AML-193 (cell line): ENCODE data around the gene SH2D1B.
A peak's percentile ranks its signal among the peaks of the same experiment; 100 is the strongest.

ENCODE experiments used
- DNase-seq, 2 experiments: peaks; one replicate each; lab custom pipeline; 2025; lab: John Stamatoyannopoulos, UW

The SH2D1B gene

GRCh38 chr1:162361349-162361748, 50.6 kb downstream of the SH2D1B start:
- DNase-seq = no peak

DNA sequence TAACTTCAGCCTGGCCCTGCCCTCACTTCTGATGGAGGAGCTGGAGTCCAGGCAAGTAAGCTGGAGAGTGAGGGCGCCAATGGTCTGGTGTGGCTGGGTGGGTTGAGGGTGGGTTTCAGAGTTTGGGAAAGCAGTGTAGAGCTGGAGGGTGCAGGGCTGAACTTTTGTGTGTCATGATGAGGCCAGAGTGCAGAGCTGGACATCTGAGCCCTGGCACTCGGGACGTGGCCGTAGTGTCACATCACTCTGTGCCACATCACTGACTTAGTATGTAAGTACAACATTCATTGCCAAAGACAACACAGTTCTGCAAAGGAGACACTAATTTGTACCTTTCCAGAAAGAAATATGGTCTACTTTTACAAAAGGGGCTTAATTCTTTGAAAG, 51.1 kb downstream of the SH2D1B start:
- DNase-seq = no peak

DNA sequence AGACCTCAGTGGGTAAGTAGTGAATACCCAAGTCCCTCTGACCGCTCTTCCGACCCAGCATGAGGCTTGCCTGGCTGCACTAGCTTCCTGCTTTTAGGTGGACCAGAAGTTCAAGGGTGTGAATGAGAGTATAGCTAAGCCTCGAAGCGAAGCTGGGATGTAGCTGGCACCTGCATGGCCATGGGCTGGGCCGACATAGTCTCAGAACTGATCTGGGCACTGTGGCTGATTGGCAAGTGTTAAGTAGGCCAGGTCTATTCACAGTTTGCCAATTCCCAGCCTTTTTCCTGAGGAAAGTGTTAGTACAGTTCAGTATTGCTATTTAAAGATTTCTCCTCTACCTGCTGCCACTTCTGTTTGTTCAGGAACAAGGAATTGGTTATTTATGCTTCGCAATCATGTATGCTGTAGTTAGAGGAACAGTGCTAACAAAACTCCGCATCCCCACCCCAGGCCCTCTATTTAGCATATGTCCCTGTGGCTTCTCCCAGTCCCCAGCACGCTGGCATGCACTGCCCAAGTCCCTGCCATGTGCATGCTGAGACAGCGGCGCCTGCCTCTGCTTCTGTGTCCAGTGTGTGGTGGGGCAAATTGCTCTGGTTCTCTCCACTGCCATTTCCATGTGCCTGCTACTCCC, 51.6 kb downstream of the SH2D1B start:
- DNase-seq = no peak

DNA sequence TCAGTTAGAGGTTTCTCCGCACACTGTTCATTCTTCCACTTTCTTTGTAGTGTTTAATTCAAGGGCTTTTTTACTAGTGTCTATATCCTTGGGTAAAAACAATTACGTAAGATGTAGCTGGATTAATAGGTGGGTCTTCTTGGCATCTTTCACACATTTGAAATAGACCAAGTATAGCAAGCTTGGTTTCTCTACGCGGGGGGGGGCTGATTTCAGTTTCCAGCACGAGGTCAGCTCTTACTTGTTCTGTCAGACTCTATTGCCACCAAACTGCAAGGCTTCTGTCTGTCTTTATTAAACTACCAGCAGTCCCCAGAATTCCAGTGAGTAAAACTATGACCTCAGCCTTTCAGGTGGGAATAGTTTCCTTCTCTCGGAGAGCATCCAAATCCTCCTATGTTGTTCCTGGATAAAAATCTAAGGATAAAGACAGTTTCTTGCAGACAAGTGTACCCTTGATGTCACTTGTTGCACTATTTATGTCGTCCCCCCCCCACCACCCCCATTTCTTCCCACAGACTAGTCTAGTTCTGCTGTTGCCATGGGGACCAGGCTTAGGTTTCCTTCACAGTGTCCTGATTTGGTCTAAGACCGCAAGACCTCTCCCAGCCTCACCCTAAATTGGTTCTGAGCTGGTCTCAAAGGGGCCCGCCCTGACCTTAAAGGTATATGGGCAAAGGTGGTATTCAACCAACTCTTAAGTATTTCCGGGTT, 52.3 kb downstream of the SH2D1B start:
- no peak for DNase-seq

DNA sequence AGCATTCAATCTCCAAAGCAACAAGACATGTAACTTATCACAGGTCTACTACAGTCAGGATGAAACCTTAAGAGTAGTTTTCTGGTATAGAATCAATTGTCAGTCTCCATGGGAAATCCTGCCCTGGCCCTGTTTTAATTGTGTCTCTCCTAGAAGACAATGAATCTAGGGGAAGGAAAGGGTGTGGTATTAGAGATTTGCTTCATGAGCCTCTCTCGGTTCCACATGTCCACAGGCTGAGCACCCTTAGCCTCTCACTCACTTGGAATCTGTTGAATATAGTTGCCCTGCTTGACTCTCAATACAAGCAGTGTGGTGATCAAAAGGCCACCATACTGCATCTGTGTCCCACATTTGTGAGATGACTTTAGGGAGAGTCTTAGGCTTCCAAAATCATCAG, 53.0 kb downstream of the SH2D1B start:
- no peak for DNase-seq

- DNase-seq = peak; percentile 8 to 50
Observed at GRCh38 chr1:162357681-162358266, 54.2 kb downstream of the SH2D1B start.

DNA sequence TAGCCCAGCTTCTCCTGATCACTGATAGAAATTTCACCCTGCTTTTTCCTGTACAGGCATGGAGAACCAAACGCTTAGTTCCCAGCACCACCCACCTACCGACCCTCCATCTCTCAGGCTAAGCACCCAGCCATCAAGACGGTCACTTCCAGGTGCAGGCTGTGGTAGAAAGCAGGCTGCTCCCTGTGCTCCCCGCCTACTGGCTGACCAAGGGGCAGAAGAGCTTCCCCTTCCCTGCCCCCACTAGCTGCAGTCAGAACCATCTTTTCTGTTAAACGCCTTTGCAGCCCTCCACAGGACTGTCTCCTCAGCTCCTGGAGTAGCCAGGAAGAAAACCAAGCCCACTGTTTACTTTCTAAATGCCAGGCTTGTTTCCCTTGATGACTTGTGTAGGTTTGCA, 58.2 kb downstream of the SH2D1B start:
- no peak for DNase-seq

DNA sequence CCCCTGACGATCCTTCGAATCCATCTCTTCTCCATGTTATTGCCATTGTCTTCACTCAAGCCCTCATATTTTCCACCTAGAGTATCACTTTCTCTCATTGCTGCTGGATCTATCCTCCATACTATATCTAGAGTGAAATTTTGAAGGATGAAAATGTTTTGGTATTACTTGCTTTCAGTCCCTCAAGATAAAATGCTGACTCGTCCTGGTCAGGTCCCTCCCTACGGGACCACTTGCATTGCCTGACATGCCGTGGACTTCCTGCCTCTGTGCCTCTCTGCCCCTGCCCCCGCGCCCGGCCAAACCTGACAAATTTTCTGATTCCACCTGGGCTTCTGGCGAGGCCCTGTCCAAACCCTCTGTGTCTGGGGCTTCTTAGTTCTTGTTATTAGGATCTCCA, 58.9 kb downstream of the SH2D1B start:
- no peak for DNase-seq

- peak in 1 of 2 experiments; percentile 27 for DNase-seq
Observed at GRCh38 chr1:162351874-162352273, 60.1 kb downstream of the SH2D1B start.

GRCh38 chr1:162351246-162351842, 60.6 kb downstream of the SH2D1B start:
- no peak for DNase-seq

GRCh38 chr1:162349635-162350330, 62.2 kb downstream of the SH2D1B start:
- no peak for DNase-seq

- no peak for DNase-seq
Observed at GRCh38 chr1:162347281-162347680, 64.7 kb downstream of the SH2D1B start.
